MM.1S (cell line): ENCODE measurements around the gene MAGI2.

Source experiments
- DNase-seq: peaks from one replicate; pipeline ENCODE4 v3.0.0-alpha.2; 2015
- H2AFZ ChIP-seq: fragments of 300-600 bp; sonication (generic); 2 replicates; pipeline ENCODE4 v1.6.0; 2016; ENCODE audit warnings: antibody characterized with exemption, low read length
- H3F3A ChIP-seq: fragments of 300-600 bp; sonication (generic); 2 replicates; pipeline ENCODE4 v1.6.1; 2016; ENCODE audit warnings: mild to moderate bottlenecking, antibody characterized with exemption, low read length, moderate library complexity, mixed read lengths; ENCODE audit not compliant: insufficient read depth
- H3K27ac ChIP-seq: fragments of 300-600 bp; sonication (generic); 2 replicates; pipeline ENCODE4 v1.5.1; 2016; ENCODE audit warnings: mild to moderate bottlenecking, low read length
- H3K27me3 ChIP-seq: fragments of 300-600 bp; sonication (generic); replicated peaks from 2 replicates; pipeline ENCODE4 v1.6.0; 2016; ENCODE audit warnings: low read length; ENCODE audit not compliant: insufficient read depth
- H3K36me3 ChIP-seq: fragments of 300-600 bp; sonication (generic); replicated peaks from 2 replicates; pipeline ENCODE4 v1.6.1; 2016; ENCODE audit warnings: mild to moderate bottlenecking, low read length, mixed read lengths; ENCODE audit not compliant: insufficient read depth
- H3K4me1 ChIP-seq: fragments of 300-600 bp; sonication (generic); 2 replicates; pipeline ENCODE4 v1.6.1; 2016; ENCODE audit warnings: low read length, mixed read lengths
- H3K4me2 ChIP-seq: fragments of 300-600 bp; sonication (generic); 2 replicates; pipeline ENCODE4 v1.6.0; 2016; ENCODE audit warnings: low read depth, low read length
- H3K4me3 ChIP-seq: fragments of 300-600 bp; sonication (generic); 2 replicates; pipeline ENCODE4 v1.5.1; 2016; ENCODE audit warnings: low read length, mixed read lengths
- H3K79me2 ChIP-seq: fragments of 300-600 bp; sonication (generic); 2 replicates; pipeline ENCODE4 v1.6.1; 2016; ENCODE audit warnings: mixed run types, low read length, mixed read lengths
- H3K9ac ChIP-seq: fragments of 300-600 bp; sonication (generic); 2 replicates; pipeline ENCODE4 v1.6.1; 2016; ENCODE audit warnings: low read length, mixed read lengths
- H3K9me2 ChIP-seq: fragments of 300-600 bp; sonication (generic); replicated peaks from 2 replicates; pipeline ENCODE4 v1.6.1; 2016; ENCODE audit warnings: mild to moderate bottlenecking, low read length, mixed read lengths; ENCODE audit not compliant: insufficient read depth
- H3K9me3 ChIP-seq: fragments of 300-600 bp; sonication (generic); replicated peaks from 2 replicates; pipeline ENCODE4 v1.6.1; 2016; ENCODE audit warnings: mild to moderate bottlenecking, low read length, mixed read lengths; ENCODE audit not compliant: insufficient read depth
- H4K20me1 ChIP-seq: fragments of 300-600 bp; sonication (generic); 2 replicates; pipeline ENCODE4 v1.6.1; 2016; ENCODE audit warnings: mild to moderate bottlenecking, low read length, moderate library complexity, mixed read lengths; ENCODE audit not compliant: insufficient read depth
- CTCF ChIP-seq: fragments of 300-600 bp; sonication (generic); IDR thresholded peaks from 2 replicates; pipeline ENCODE4 v1.5.1; 2016; ENCODE audit warnings: antibody characterized with exemption, low read length, mixed read lengths
- EZH2 ChIP-seq: fragments of 300-600 bp; sonication (generic); optimal IDR thresholded peaks from 2 replicates; pipeline ENCODE3; 2017; ENCODE audit warnings: low read depth, mild to moderate bottlenecking, antibody characterized with exemption, low read length, mixed read lengths
- EZH2phosphoT487 ChIP-seq: fragments of 300-600 bp; sonication (generic); IDR thresholded peaks from 2 replicates; pipeline ENCODE4 v1.6.1; 2018; ENCODE audit warnings: antibody characterized with exemption, low read length

MAGI2 gene

GRCh38 chr7:78803501-78804127 is 649.9 kb downstream of the MAGI2 start:
- Histone ChIP-seq H3K9me2 (no peaks in the 10 kb centered on the region), H4K20me1 (no peaks in the 10 kb centered on the region), H3K9me3 (no peaks in the 10 kb centered on the region), H3K4me2 (no peak overlapping the region), H2AFZ (no peak overlapping the region), H3F3A (no peaks in the 10 kb centered on the region), H3K27ac (no peak overlapping the region), H3K36me3 (no peaks in the 10 kb centered on the region), H3K4me1 (peaks cover 5% of the 10 kb centered on the region; the same call in 1 of the 2 replicates), H3K27me3 (no peaks in the 10 kb centered on the region), H3K4me3 (no peak overlapping the region), H3K9ac (no peak overlapping the region), H3K79me2 (no peaks in the 10 kb centered on the region)
- no peak for DNase-seq
- TF ChIP-seq EZH2phosphoT487 (no peak), CTCF (no peak), EZH2 (no peak)

GRCh38 chr7:78794101-78794500 is 659.4 kb downstream of the MAGI2 start:
- Histone ChIP-seq H3K79me2 (no peaks in the 10 kb centered on the region), H3K4me2 (no peak overlapping the region), H3K4me1 (0 out of 2 replicates have a peak, but pooled peaks cover under 1% of the 10 kb centered on the region), H4K20me1 (no peaks in the 10 kb centered on the region), H3K36me3 (no peaks in the 10 kb centered on the region), H3K9me2 (no peaks in the 10 kb centered on the region), H3F3A (no peaks in the 10 kb centered on the region), H3K9me3 (0 out of 2 replicates have a peak, but pooled peaks cover 2% of the 10 kb centered on the region), H3K27ac (no peak overlapping the region), H3K4me3 (no peak overlapping the region), H3K9ac (no peak overlapping the region), H3K27me3 (no peaks in the 10 kb centered on the region), H2AFZ (no peak overlapping the region)
- no peak for TF ChIP-seq CTCF
- TF ChIP-seq EZH2phosphoT487 = no peak
- no peak for TF ChIP-seq EZH2
- no peak for DNase-seq

GRCh38 chr7:78792624-78793023 is 660.8 kb downstream of the MAGI2 start:
- no peaks in the 10 kb centered on the region for H3K79me2 ChIP-seq
- no peaks in the 10 kb centered on the region for H3F3A ChIP-seq
- no peak overlapping the region for H3K4me2 ChIP-seq
- H3K27me3 ChIP-seq = no peaks in the 10 kb centered on the region
- no peak overlapping the region for H3K27ac ChIP-seq
- H3K9ac ChIP-seq = no peak overlapping the region
- H2AFZ ChIP-seq = no peak overlapping the region
- H3K36me3 ChIP-seq = no peaks in the 10 kb centered on the region
- H3K9me2 ChIP-seq = no peaks in the 10 kb centered on the region
- no peaks in the 10 kb centered on the region for H3K4me1 ChIP-seq
- no peak for TF ChIP-seq EZH2phosphoT487
- TF ChIP-seq EZH2 = no peak
- TF ChIP-seq CTCF = no peak
- 0 out of 2 replicates have a peak, but pooled peaks cover 2% of the 10 kb centered on the region for H3K9me3 ChIP-seq
- H3K4me3 ChIP-seq = no peak overlapping the region
- no peak for DNase-seq
- no peaks in the 10 kb centered on the region for H4K20me1 ChIP-seq
